ENCODE measurements around the gene OR8H2. TPM values are rescaled to one million over a fixed set of nuclear protein-coding genes. Genes with fewer than 3 reads are reported as not detected.
"Not testable (repeated sequence)": the region's sequence is repeated elsewhere in the genome, so short reads cannot be mapped to it uniquely, and the experiment has no call there.

The OR8H2 gene
- polyA plus RNA-seq (ENCODE audit: insufficient read length): 0.08 TPM

DNA sequence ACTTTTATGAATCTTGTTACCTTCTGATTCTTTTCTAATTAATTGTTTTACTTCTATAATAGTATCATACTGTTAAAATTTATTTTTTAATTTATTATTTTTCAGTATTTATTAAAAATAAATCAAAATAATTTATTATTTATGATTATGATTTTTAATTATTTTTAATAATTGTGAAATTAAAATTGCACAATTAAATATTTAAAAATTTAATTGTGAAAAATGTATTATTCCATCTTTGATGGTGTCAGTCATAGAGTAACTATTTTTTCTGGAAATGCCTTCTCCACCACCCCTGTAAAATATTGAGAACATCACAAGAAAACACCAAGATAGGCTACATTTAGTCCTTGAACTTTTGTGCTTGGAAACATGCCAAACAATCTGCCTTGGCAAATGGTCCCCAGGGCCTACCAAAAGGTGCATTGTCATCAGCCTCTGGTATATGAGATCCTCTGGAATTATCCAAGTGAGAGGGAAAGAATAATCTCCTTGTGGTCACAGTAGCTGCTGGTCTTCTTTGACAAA lies at the start of gene OR8H2:
TSS of gene OR8H2 (plus strand) at position 478 of the 528 bp plus-strand sequence. CDS start 1,356 bp downstream, outside the sequence.
- no peak for DNase-seq (ENCODE audit: low read depth)

- DNase-seq (ENCODE audit: low read depth): not testable (repeated sequence)
Observed at GRCh38 chr11:56056366-56056765, 47.1 kb upstream of the OR8H2 start.

GRCh38 chr11:56057661-56058237 lies 45.7 kb upstream of the OR8H2 start:
- not testable (repeated sequence) for DNase-seq (ENCODE audit: low read depth)

DNA sequence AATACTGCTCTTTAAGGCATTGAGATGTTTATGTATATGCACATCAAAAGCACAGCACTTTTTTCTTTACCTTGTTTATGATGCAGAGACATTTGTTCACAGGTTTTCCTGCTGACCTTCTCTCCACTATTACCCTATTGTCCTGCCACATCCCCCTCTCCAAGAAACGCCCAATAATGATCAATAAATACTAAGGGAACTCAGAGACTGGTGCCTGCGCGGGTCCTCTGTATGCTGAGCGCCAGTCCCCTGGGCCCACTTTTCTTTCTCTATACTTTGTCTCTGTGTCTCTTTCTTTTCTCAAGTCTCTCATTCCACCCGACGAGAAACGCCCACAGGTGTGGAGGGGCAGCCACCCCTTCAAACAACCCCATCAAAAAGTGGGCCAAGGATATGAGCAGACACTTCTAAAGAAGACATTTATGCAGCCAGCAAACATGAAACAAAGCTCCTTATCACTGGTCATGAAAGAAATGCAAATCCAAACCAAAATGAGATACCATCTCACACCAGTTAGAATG lies 45.2 kb upstream of the OR8H2 start:
- not testable (repeated sequence) for DNase-seq (ENCODE audit: low read depth)

DNA sequence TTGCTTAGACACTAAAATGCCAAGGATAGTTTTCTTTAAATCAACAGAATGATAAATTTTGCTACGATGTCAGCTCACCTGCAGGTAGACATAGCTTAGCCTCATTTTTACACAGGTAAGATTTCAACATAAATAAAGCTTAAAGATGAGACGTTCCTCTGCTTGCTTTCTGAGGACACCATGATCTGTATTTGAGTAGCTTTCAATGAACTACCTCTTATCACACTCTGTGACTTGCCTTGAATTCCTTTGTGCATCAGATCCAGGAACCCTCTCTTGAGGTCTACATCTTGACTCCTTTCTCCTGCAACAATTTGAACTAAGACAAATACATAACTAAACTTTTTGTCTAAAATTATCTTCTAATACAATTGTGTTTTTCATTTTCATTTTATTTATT lies 36.5 kb upstream of the OR8H2 start:
- DNase-seq (ENCODE audit: low read depth): no peak

DNA sequence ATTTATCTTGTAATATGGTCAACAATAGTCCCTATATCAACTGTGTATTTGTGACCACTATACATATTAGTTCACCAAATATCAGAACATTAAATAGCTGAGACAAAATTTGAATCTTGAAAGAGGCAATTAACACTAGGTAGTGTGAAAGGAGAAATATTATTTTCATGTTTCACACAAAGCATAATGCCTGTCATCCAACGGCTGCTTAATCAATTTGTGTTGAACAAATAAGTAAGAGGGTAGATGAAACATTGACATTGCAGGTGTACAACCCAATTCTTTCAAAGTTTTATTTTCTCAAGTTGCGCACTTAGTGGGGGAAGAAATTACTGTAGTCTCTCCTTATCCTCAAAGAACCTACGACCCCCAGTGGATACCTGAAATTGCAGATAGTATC lies 13.8 kb upstream of the OR8H2 start:
- no peak for DNase-seq (ENCODE audit: low read depth)

GRCh38 chr11:56093008-56093407 lies 10.5 kb upstream of the OR8H2 start, which contains the start of gene OR8I2:
Gene OR8I2 (plus strand): TSS chr11:56093308. CDS start chr11:56093308, 0 bp downstream.
- DNase-seq (ENCODE audit: low read depth): no peak

DNA sequence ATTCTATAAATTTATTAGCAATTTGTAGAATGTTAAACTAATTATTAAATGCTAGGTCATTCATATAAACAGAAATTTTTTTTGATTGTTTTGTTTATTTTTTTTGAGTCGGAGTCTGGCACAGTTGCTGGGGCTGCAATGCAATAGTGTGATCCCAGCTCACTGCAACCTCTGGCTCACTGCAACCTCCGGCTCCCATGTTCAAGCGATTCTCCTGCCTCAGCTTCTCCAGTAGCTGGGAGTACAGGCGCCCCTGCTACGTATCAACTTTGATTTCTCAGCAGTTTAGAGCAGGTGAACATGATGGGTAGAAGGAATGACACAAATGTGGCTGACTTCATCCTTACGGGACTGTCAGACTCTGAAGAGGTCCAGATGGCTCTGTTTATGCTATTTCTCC lies 18.6 kb downstream of the OR8H2 start, which contains the start of gene OR8H3:
TSS of gene OR8H3 (plus strand) at position 301 of the 400 bp plus-strand sequence. CDS start at position 301, 0 bp downstream.
- no peak for DNase-seq (ENCODE audit: low read depth)

DNA sequence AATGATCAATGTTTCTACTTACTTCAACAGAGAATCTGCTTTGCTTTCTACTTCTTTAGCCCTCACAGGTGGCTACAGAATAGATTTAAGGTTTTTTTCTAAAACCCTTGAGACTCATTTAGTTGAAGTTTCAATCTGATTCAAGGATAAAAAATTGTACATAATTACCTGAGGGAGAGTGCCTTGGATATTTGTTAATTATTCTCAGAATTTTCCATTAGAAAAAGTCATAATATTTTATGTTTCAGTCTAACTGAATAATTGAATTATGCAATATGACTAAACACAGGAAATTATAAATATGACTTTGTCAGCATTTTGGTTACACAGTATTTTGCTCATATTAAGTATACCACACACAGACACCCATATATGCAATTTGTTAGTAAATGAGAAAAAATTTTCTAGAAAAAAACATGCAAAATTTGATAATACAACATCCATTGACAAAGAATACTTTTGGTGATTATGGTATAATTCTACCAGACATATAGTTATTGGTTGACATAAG lies 36.7 kb downstream of the OR8H2 start, which contains the start of gene OR8J3:
TSS of gene OR8J3 (minus strand) at position 51 of the 511 bp plus-strand sequence. CDS start 2,483 bp downstream, outside the sequence.
- DNase-seq (ENCODE audit: low read depth): no peak

DNA sequence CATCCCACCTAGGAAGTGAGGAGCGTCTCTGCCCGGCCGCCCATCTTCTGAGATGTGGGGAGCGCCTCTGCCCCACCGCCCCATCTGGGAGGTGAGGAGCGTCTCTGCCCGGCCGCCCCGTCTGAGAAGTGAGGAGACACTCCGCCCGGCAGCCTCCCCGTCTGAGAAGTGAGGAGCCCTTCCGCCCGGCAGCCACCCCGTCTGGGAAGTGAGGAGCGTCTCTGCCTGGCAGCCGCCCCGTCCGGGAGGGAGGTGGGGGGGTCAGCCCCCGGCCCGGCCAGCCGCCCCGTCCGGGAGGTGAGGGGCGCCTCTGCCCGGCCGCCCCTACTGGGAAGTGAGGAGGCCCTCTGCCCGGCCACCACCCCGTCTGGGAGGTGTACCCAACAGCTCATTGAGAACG lies 40.2 kb downstream of the OR8H2 start:
- DNase-seq (ENCODE audit: low read depth): not testable (repeated sequence)

- DNase-seq (ENCODE audit: low read depth): no peak
Observed at GRCh38 chr11:56151376-56151775, 47.9 kb downstream of the OR8H2 start.

DNA sequence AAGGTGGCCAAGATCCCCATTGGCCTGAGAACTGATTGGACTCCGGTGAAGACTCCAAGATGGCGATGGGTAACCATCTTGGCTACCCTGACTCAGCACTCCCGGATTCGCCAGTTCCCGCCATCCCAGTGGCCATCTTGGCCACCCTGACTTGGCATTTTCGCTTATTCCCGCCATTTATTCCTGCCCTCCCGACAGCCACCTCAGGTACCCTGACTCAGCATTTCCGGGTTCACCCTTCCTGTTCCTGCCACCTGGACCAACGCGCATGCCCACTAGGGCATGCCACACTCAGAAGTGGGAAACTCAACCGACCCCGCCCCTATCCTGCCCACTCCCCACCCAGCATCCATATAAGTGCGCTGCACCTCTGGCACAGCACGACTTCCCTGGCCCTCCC lies 48.8 kb downstream of the OR8H2 start:
- DNase-seq (ENCODE audit: low read depth): no peak

Other genes starting within 250 kb of the OR8H2 start
- gene TRIM51, start 220.4 kb upstream of the OR8H2 start, polyA plus RNA-seq (ENCODE audit: insufficient read length): not detected
- gene OR5W2, start 189.1 kb upstream of the OR8H2 start, polyA plus RNA-seq (ENCODE audit: insufficient read length): not detected
- gene OR5I1, start 167.3 kb upstream of the OR8H2 start, polyA plus RNA-seq (ENCODE audit: insufficient read length): not detected
- gene OR10AG1, start 133.7 kb upstream of the OR8H2 start, polyA plus RNA-seq (ENCODE audit: insufficient read length): not detected
- not detected for gene OR5F1, start 109.1 kb upstream of the OR8H2 start, polyA plus RNA-seq (ENCODE audit: insufficient read length)
- 0.01 TPM for gene OR5AS1, start 76.0 kb upstream of the OR8H2 start, polyA plus RNA-seq (ENCODE audit: insufficient read length)
- gene OR8I2, start 10.4 kb upstream of the OR8H2 start, polyA plus RNA-seq (ENCODE audit: insufficient read length): not detected
- not detected for gene OR8H3, start 18.7 kb downstream of the OR8H2 start, polyA plus RNA-seq (ENCODE audit: insufficient read length)
- gene OR8J3, start 36.5 kb downstream of the OR8H2 start, polyA plus RNA-seq (ENCODE audit: insufficient read length): not detected
- gene OR8K5, start 56.6 kb downstream of the OR8H2 start, polyA plus RNA-seq (ENCODE audit: insufficient read length): not detected
- not detected for gene OR5J2, start 72.9 kb downstream of the OR8H2 start, polyA plus RNA-seq (ENCODE audit: insufficient read length)
- not detected for gene OR5T2, start 130.6 kb downstream of the OR8H2 start, polyA plus RNA-seq (ENCODE audit: insufficient read length)
- not detected for gene OR5T3, start 148.6 kb downstream of the OR8H2 start, polyA plus RNA-seq (ENCODE audit: insufficient read length)
- not detected for gene OR5T1, start 170.5 kb downstream of the OR8H2 start, polyA plus RNA-seq (ENCODE audit: insufficient read length)
- not detected for gene OR8H1, start 188.6 kb downstream of the OR8H2 start, polyA plus RNA-seq (ENCODE audit: insufficient read length)
- not detected for gene OR8K3, start 211.5 kb downstream of the OR8H2 start, polyA plus RNA-seq (ENCODE audit: insufficient read length)
- not detected for gene OR8K1, start 242.4 kb downstream of the OR8H2 start, polyA plus RNA-seq (ENCODE audit: insufficient read length)

Measured in forelimb muscle (tissue), 1 donor.